Lung (tissue), 12 donors: Measurements from ENCODE around the gene BRAF. TPM values are rescaled to one million over a fixed set of nuclear protein-coding genes. Genes with fewer than 3 reads are reported as not detected.

Experiments
- ATAC-seq: fragments of 200-7000 bp; cut with Tn5 transposase; one replicate; pipeline ENCODE4 v1.9.1; 2020; ENCODE audit warnings: moderate number of reproducible peaks; ENCODE audit not compliant: insufficient read depth, low FRiP score
- DNase-seq, 3 donors: peaks; one replicate each; pipeline ENCODE4 v3.0.0-alpha.2; 2013 to 2017
- H3K27ac ChIP-seq, 2 donors: one replicate each; pipeline ENCODE4 v1.5.1; 2013; ENCODE audit warnings: mild to moderate bottlenecking in 2 of 2, moderate library complexity in 2 of 2, control low read depth in 1 of 2, inconsistent platforms in 1 of 2, low read depth in 1 of 2, low read length in 1 of 2
- H3K27me3 ChIP-seq, 3 donors: one replicate each; pipeline ENCODE4 v1.5.1; 2013; ENCODE audit warnings: low read length in 2 of 3; ENCODE audit not compliant: control insufficient read depth in 3 of 3, insufficient read depth in 3 of 3
- H3K36me3 ChIP-seq, 4 donors: one replicate each; pipeline ENCODE4 v1.5.1; 2013; ENCODE audit warnings: low read length in 4 of 4, mild to moderate bottlenecking in 1 of 4, moderate library complexity in 1 of 4; ENCODE audit not compliant: control insufficient read depth in 4 of 4, insufficient read depth in 4 of 4
- H3K4me1 ChIP-seq, 5 donors: one replicate each; pipeline ENCODE4 v1.5.1; 2013; ENCODE audit warnings: low read length in 5 of 5, mild to moderate bottlenecking in 2 of 5, moderate library complexity in 1 of 5; ENCODE audit not compliant: control insufficient read depth in 5 of 5, insufficient read depth in 5 of 5
- H3K4me3 ChIP-seq: one replicate; pipeline ENCODE4 v1.5.1; 2013; ENCODE audit warnings: mild to moderate bottlenecking, control low read depth, moderate library complexity
- H3K9ac ChIP-seq, 2 donors: one replicate each; pipeline ENCODE4 v1.5.1; 2013; ENCODE audit warnings: low read length in 2 of 2, control low read depth in 1 of 2; ENCODE audit not compliant: insufficient read depth in 1 of 2
- H3K9me3 ChIP-seq, 4 donors: one replicate each; pipeline ENCODE4 v1.5.1; 2013; ENCODE audit warnings: low read length in 3 of 4, mild to moderate bottlenecking in 1 of 4, moderate library complexity in 1 of 4; ENCODE audit not compliant: control insufficient read depth in 4 of 4, insufficient read depth in 3 of 4
- WGBS, 2 donors: extraction: QIAGEN DNeasy Blood & Tissue Kit; methylation state at CpG; one replicate each; pipeline ENCODE4 v1.1.7; 2013; 5-methylcytosine and 5-hydroxymethylcytosine counted together
- polyA plus RNA-seq, 2 donors: library from polyadenylated mRNA; stranded (reverse); fragments of 200-250 nt; gene quantifications; one replicate each; pipeline ENCODE4 v1.2.1, GENCODE V29; 2013
- total RNA-seq, 2 donors: library from RNA; depleted of rRNA in 1 of 2; stranded (reverse); fragments of >200 nt in 1 of 2; gene quantifications; one replicate each; pipeline ENCODE4 v1.2.1, GENCODE V29; 2014 to 2021
- TF ChIP-seq, protein P1 (sequence below): IDR thresholded peaks from 2 replicates; pipeline ENCODE4 v1.5.1; 2012; ENCODE audit warnings: mild to moderate bottlenecking; ENCODE audit errors: control extremely low read depth, extremely low read depth
- donor health status: control.
- donor health status: control.
- donor health status: Bipolar disorder and iron deficiency.
- donor health status: healthy.
- donor health status: DM: yes; HTN: yes; CAD: no.

The BRAF gene
- total and polyA plus RNA-seq, 4 donors = 6.5 to 111 (median 22.3) TPM

DNA sequence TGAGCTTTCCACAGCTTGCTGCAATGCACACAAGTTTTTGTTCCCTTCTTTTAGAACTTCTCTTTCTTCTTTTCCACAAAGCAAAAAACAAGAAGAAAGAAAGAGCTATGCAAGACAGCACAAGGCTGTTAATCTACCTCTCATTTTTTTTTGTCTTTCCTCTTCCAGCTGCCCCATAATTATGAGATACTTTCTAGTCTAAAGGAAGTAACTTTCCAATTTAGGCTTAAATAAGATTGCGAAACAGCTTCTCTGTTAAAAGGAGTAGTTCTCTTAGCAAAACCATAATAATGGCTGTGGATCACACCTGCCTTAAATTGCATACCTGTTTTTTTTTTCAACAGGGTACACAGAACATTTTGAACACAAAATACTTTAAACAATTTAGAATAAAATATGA, 172.2 kb downstream of the BRAF start:
- Histone ChIP-seq H3K9me3 (no peaks in the 10 kb centered on the region), H3K9ac (no peak overlapping the region), H3K27ac (no peak overlapping the region), H3K4me1 (no peaks in the 10 kb centered on the region), H3K27me3 (no peaks in the 10 kb centered on the region), H3K36me3 (peaks cover 0 to 6% (median 2%) of the 10 kb centered on the region in 4 donors), H3K4me3 (no peak overlapping the region)
- 92 to 95% methylated on average over 1 of the region's 1 CpG for WGBS, 2 donors
- no peak for ATAC-seq
- no peak for DNase-seq
- TF ChIP-seq, protein P1, sequence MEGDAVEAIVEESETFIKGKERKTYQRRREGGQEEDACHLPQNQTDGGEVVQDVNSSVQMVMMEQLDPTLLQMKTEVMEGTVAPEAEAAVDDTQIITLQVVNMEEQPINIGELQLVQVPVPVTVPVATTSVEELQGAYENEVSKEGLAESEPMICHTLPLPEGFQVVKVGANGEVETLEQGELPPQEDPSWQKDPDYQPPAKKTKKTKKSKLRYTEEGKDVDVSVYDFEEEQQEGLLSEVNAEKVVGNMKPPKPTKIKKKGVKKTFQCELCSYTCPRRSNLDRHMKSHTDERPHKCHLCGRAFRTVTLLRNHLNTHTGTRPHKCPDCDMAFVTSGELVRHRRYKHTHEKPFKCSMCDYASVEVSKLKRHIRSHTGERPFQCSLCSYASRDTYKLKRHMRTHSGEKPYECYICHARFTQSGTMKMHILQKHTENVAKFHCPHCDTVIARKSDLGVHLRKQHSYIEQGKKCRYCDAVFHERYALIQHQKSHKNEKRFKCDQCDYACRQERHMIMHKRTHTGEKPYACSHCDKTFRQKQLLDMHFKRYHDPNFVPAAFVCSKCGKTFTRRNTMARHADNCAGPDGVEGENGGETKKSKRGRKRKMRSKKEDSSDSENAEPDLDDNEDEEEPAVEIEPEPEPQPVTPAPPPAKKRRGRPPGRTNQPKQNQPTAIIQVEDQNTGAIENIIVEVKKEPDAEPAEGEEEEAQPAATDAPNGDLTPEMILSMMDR = no peak

DNA sequence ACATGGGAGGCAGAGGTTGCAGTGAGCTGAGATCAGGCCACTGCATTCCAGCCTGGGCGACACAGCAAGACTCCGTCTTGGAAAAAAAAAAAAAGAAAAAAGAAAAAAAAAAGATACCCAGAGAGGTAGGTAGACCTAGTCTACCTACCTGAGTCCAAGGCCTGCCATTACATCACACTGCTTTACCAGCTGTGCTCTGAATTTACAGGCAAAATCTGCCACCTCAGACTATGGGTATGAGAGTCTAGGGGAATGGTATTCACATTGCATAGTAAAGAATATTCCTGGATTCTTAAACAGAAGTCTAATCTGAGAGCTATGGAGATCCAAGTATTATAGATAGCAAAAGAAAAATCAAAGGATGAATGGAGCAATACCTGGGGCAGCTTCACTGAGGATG, 178.0 kb downstream of the BRAF start:
- H3K36me3 ChIP-seq = peaks cover 0 to 11% (median 4%) of the 10 kb centered on the region in 4 donors
- no peaks in the 10 kb centered on the region for H3K9me3 ChIP-seq
- H3K27ac ChIP-seq = no peak overlapping the region
- WGBS, 2 donors = 95 to 100% methylated on average over 2 of the region's 2 CpGs
- H3K27me3 ChIP-seq = no peaks in the 10 kb centered on the region
- H3K9ac ChIP-seq = no peak overlapping the region
- H3K4me3 ChIP-seq = no peak overlapping the region
- TF ChIP-seq, protein P1 = no peak
- DNase-seq (no peak), ATAC-seq (no peak)
- H3K4me1 ChIP-seq = no peaks in the 10 kb centered on the region

DNA sequence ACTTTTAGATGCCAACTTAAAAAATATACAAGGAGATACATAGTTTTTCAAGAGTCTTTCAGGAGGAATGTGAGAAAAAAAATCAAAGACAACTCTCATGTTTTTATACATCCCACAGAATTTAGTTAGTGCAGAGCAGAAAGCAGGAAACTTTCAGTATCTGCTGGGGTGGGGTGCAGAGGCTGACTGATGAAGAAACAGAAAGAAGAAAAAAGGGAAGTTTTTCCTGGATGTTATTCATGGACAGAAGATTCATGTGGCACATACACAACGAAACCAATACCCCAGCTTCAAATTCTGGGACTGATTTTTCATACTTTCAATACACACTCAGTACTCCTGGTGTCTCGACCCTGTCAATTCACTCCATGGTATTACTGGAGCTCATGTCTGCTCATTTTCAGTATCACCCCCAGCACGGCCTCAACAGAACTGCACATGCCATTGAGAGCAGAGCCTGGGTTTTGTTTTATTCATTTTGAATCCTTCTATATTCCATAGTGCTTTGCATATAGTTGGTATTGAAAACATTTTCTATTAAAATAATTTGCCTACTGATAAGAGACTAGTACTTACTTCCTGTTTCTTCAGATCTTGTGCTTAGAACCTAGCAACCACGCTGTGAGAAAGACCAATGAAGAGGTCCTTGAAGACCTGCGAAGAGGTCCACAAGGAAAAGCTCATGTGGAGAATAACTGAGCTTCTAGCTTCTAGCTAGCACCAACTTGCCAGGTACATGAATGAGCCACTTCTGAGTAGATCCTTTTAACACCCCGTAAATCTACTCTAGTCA, 179.3 kb downstream of the BRAF start:
- H3K36me3 ChIP-seq = peaks cover 0 to 11% (median 4%) of the 10 kb centered on the region in 4 donors
- no peak overlapping the region for H3K9ac ChIP-seq
- no peaks in the 10 kb centered on the region for H3K9me3 ChIP-seq
- TF ChIP-seq, protein P1 = no peak
- no peak overlapping the region for H3K4me3 ChIP-seq
- ATAC-seq (no peak), DNase-seq (no peak)
- H3K27ac ChIP-seq = no peak overlapping the region
- no peaks in the 10 kb centered on the region for H3K4me1 ChIP-seq
- H3K27me3 ChIP-seq = no peaks in the 10 kb centered on the region
- WGBS, 2 donors = 78 to 80% methylated on average over 6 of the region's 6 CpGs
